Hepatocyte (in vitro differentiated cells): Measurements from ENCODE around the gene RCC2. TPM values are rescaled to one million over a fixed set of nuclear protein-coding genes. Genes with fewer than 3 reads are reported as not detected.

ENCODE experiments used
- DNase-seq: peaks from one replicate; pipeline ENCODE4 v3.0.0-alpha.2; 2016; ENCODE audit warnings: low spot score
- H2AFZ ChIP-seq: fragments of 200-600 bp; sonication (generic); 2 replicates; pipeline ENCODE4 v1.6.0; 2016; ENCODE audit warnings: antibody characterized with exemption, mild to moderate bottlenecking
- H3K27ac ChIP-seq: fragments of 200-600 bp; sonication (generic); 2 replicates; pipeline ENCODE4 v1.5.1; 2016; ENCODE audit warnings: mild to moderate bottlenecking
- H3K27me3 ChIP-seq: fragments of 200-600 bp; sonication (generic); 2 replicates; pipeline ENCODE4 v1.6.1; 2016
- H3K36me3 ChIP-seq: fragments of 200-600 bp; sonication (generic); replicated peaks from 2 replicates; pipeline ENCODE4 v1.5.1; 2016; ENCODE audit warnings: low read depth; ENCODE audit not compliant: insufficient read depth
- H3K4me1 ChIP-seq: fragments of 200-600 bp; sonication (generic); 2 replicates; pipeline ENCODE4 v1.5.1; 2016; ENCODE audit warnings: mild to moderate bottlenecking, moderate library complexity; ENCODE audit not compliant: insufficient read depth
- H3K4me2 ChIP-seq: fragments of 200-600 bp; sonication (generic); 2 replicates; pipeline ENCODE4 v1.6.0; 2016
- H3K4me3 ChIP-seq: fragments of 200-600 bp; sonication (generic); 2 replicates; pipeline ENCODE4 v1.5.1; 2016; ENCODE audit warnings: mild to moderate bottlenecking
- H3K79me2 ChIP-seq: fragments of 200-600 bp; sonication (generic); 2 replicates; pipeline ENCODE4 v1.6.0; 2017; ENCODE audit warnings: mild to moderate bottlenecking
- H3K9me2 ChIP-seq: fragments of 200-600 bp; sonication (generic); replicated peaks from 2 replicates; pipeline ENCODE4 v1.6.0; 2017; ENCODE audit warnings: mild to moderate bottlenecking; ENCODE audit not compliant: insufficient read depth
- H3K9me3 ChIP-seq: fragments of 200-600 bp; sonication (generic); 2 replicates; pipeline ENCODE4 v1.5.1; 2016; ENCODE audit warnings: low read depth, mild to moderate bottlenecking
- H4K20me1 ChIP-seq: fragments of 200-600 bp; sonication (generic); 2 replicates; pipeline ENCODE4 v1.6.0; 2016; ENCODE audit warnings: mild to moderate bottlenecking; ENCODE audit not compliant: insufficient read depth, poor library complexity, severe bottlenecking
- CTCF ChIP-seq: fragments of 200-600 bp; sonication (generic); IDR thresholded peaks from 2 replicates; pipeline ENCODE4 v1.5.1; 2016; ENCODE audit warnings: antibody characterized with exemption, mild to moderate bottlenecking; ENCODE audit not compliant: poor library complexity
- EZH2 ChIP-seq: fragments of 200-600 bp; sonication (generic); IDR thresholded peaks from 2 replicates; pipeline ENCODE4 v1.6.1; 2016; ENCODE audit warnings: antibody characterized with exemption, mild to moderate bottlenecking, borderline replicate concordance
- EZH2phosphoT487 ChIP-seq: fragments of 200-600 bp; sonication (generic); IDR thresholded peaks from one replicate; pipeline ENCODE4 v1.6.1; 2018; ENCODE audit warnings: antibody characterized with exemption, mild to moderate bottlenecking, low read depth, moderate library complexity; ENCODE audit not compliant: unreplicated experiment, severe bottlenecking
- WGBS: methylation state at CpG from one replicate; pipeline ENCODE4 v1.1.6; 2016; ENCODE audit warnings: low lambda C conversion rate; ENCODE audit errors: missing lambda C conversion rate; 5-methylcytosine and 5-hydroxymethylcytosine counted together
- polyA plus RNA-seq: library from polyadenylated mRNA; unstranded; fragments of >200 nt; fragmentation: Nextera tagmentation; extraction: Ambion mirVana; gene quantifications from 2 replicates; pipeline ENCODE4 v1.2.1, GENCODE V29; 2016
- total RNA-seq: library from RNA; depleted of rRNA; stranded (reverse); fragments of >200 nt; gene quantifications from 2 replicates; pipeline ENCODE4 v1.2.3, GENCODE V29; 2014

Gene RCC2
- total and polyA plus RNA-seq, 2 experiments from 2014 or later = 22.5 to 56.9 TPM

- TF ChIP-seq CTCF (no peak), EZH2phosphoT487 (no peak), EZH2 (no peak)
- no peaks in the 10 kb centered on the region for H3K79me2 ChIP-seq
- no peaks in the 10 kb centered on the region for H3K36me3 ChIP-seq
- H2AFZ ChIP-seq = no peak overlapping the region
- H3K4me2 ChIP-seq = no peak overlapping the region
- no peaks in the 10 kb centered on the region for H3K27me3 ChIP-seq
- no peaks in the 10 kb centered on the region for H3K4me1 ChIP-seq
- no peak for DNase-seq
- no peak overlapping the region for H3K4me3 ChIP-seq
- 89% methylated on average over 6 of the region's 6 CpGs for WGBS
- no peaks in the 10 kb centered on the region for H3K9me2 ChIP-seq
- no peaks in the 10 kb centered on the region for H4K20me1 ChIP-seq
- no peak overlapping the region for H3K27ac ChIP-seq
- no peaks in the 10 kb centered on the region for H3K9me3 ChIP-seq
Measured at GRCh38 chr1:17465228-17465627, 25.8 kb upstream of the RCC2 start.

- DNase-seq = no peak
- Histone ChIP-seq H3K27me3 (no peaks in the 10 kb centered on the region), H2AFZ (no peak overlapping the region), H4K20me1 (no peaks in the 10 kb centered on the region), H3K4me2 (no peak overlapping the region), H3K36me3 (no peaks in the 10 kb centered on the region), H3K9me2 (no peaks in the 10 kb centered on the region), H3K27ac (no peak overlapping the region), H3K4me1 (no peaks in the 10 kb centered on the region), H3K4me3 (no peak overlapping the region), H3K9me3 (no peaks in the 10 kb centered on the region), H3K79me2 (no peaks in the 10 kb centered on the region)
- TF ChIP-seq EZH2phosphoT487 = no peak
- no peak for TF ChIP-seq CTCF
- TF ChIP-seq EZH2 = no peak
Measured at GRCh38 chr1:17463991-17464390, 24.5 kb upstream of the RCC2 start.

- H2AFZ ChIP-seq = no peak overlapping the region
- H3K9me2 ChIP-seq = no peaks in the 10 kb centered on the region
- H3K4me1 ChIP-seq = no peaks in the 10 kb centered on the region
- no peaks in the 10 kb centered on the region for H3K79me2 ChIP-seq
- WGBS = 68% methylated on average over 5 of the region's 5 CpGs
- H4K20me1 ChIP-seq = no peaks in the 10 kb centered on the region
- no peak overlapping the region for H3K27ac ChIP-seq
- DNase-seq = no peak
- H3K4me3 ChIP-seq = no peak overlapping the region
- H3K4me2 ChIP-seq = no peak overlapping the region
- H3K36me3 ChIP-seq = no peaks in the 10 kb centered on the region
- no peaks in the 10 kb centered on the region for H3K27me3 ChIP-seq
- TF ChIP-seq CTCF (no peak), EZH2 (no peak), EZH2phosphoT487 (no peak)
- H3K9me3 ChIP-seq = no peaks in the 10 kb centered on the region
Measured at GRCh38 chr1:17462669-17463068, 23.2 kb upstream of the RCC2 start.

GRCh38 chr1:17460219-17460618, 20.7 kb upstream of the RCC2 start:
- Histone ChIP-seq H3K27me3 (no peaks in the 10 kb centered on the region), H2AFZ (no peak overlapping the region), H3K9me2 (no peaks in the 10 kb centered on the region), H3K4me2 (no peak overlapping the region), H3K27ac (no peak overlapping the region), H3K9me3 (no peaks in the 10 kb centered on the region), H3K36me3 (no peaks in the 10 kb centered on the region), H3K79me2 (no peaks in the 10 kb centered on the region), H3K4me1 (no peaks in the 10 kb centered on the region), H3K4me3 (no peak overlapping the region), H4K20me1 (no peaks in the 10 kb centered on the region)
- no peak for DNase-seq
- 91% methylated on average over 10 of the region's 10 CpGs for WGBS
- TF ChIP-seq EZH2 = no peak
- TF ChIP-seq EZH2phosphoT487 = no peak
- TF ChIP-seq CTCF = no peak
